NCI-H2196 (cell line): ENCODE results near the gene INPP5A.
"Not testable (repeated sequence)": the region's sequence is repeated elsewhere in the genome, so short reads cannot be mapped to it uniquely, and the experiment has no call there.

Experiments
- DNase-seq: peaks from one replicate; lab custom pipeline; 2025; ENCODE audit not compliant: unreplicated experiment; lab: John Stamatoyannopoulos, UW

The INPP5A gene

DNA sequence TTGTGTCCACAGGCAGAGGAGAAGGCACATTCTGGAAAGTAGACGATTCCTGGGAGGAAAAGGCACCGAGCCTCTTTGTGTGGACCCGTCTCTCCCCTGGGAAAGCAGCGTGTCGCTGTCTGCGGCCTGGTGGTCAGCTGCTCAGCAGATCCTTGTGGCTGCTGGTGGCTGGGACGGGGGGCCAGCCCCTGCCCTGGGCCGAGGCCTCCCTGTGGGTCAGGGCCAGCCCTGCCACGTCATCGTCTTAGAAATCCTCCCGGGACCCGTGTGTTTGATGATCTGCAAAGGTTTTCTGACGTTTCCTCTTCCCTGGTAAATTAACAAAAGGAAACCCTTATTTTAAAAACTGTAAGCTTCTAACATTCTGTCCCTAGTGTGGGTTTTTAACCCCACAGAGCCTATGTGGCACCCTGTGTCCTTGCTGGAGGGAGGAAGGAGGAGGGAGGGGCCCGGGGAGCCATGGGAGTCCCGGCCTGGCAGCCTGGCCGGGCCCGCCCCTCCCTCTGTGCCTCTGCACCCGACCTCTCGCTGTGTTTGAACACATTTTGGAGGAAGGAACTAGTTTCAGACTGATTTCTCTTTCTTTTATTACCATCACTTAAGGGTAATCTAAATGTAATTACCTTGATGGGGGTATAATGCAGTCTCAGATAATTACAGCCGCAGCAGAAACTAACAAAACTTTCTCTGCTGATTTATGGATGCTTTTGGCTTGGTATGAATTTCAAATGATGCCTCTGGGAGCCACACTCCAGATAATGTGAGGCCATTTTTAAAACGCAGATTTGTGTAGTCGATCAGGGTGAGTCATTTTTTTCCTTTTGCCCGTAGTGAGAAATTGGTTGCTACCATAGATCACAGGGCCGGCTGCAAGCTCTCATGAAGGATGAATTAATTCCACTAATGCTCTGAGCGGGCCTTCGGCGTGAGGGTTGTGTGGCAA is 162.8 kb downstream of the INPP5A start:
- no peak for DNase-seq

DNA sequence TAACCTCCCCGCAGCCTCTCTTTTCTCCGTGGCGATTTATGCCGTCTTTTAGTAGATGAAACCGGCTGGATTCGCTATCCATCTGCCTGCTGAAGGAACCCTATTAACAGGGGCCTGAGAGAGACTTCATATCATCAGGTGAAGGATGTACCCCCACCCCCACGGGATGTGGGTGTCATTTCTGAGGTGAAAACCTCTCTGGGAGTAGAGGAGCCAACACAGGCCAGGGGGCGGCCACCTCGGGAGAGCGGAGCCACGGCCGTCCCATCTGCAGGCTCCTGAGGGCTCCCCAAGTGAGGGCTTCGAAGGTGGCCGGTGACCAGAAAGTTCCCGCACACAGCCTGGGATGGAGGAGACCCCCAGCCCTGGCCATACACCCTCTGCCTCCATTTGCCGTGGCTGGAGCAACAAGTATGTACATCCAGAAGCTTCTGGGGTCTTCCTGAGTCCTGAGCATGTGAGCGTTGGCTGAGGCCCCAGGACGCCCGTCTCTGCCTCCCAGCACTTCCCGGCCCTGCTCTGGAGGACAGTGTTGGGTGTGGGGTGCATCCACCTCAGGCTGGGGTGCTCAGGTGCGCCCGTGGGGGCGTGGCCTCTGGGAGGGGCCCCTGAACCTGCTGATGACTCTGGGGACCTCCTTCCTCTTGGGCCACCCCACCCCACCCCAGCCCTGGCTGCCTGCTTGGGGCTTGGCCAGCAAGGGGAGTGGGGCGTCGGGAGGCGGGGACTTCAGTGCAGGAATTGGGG is 163.7 kb downstream of the INPP5A start:
- DNase-seq = no peak

DNA sequence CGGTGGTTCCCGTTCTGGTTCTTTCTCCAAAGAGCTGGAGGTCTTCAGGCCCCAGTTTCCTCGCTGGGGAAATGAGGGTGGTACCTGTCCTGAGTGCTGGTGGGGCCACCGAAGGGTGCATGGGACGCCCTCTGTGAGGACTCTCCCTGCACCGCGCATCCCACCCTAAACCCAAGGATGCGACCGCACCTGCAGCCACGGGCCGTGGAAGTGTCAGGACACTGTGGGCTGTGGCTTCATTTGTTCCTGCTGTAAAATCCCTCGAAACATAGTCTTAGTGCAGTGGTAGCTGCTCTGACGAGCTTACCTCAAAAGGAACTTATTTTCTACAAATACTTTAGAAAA is 164.2 kb downstream of the INPP5A start:
- DNase-seq = no peak

- DNase-seq = no peak
Observed at GRCh38 chr10:132702601-132703418, 165.2 kb downstream of the INPP5A start.

DNA sequence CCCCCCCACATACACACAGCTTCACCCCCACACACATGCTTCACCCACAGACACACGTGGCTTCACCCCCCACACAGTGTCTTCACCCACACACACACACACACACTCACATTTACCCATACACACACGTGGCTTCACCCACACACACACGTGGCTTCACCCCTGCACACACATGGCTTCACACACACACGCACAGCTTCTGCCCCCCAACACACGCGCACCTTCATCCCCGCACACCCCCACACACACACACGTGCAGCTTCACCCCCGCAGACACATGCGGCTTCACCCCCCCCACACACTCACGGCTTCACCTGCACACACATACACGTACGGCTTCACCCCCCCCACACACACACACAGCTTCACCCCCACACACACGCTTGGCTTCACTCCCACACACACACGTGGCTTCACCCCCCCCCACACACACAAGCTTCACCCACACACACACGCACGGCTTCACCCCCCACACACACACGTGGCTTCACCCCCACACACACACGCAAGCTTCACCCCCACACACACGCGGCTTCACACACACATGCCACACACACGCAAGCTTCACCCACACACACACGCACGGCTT is 165.9 kb downstream of the INPP5A start:
- DNase-seq = no peak

- no peak for DNase-seq
Observed at GRCh38 chr10:132704008-132704814, 166.6 kb downstream of the INPP5A start.

DNA sequence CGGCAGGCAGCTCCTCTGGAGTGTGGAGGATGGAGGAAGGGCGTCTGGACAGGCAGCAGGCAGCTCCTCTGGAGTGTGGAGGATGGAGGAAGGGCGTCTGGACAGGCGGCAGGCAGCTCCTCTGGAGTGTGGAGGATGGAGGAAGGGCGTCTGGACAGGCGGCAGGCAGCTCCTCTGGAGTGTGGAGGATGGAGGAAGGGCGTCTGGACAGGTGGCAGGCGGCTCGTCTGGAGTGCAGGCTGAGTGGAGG is 167.2 kb downstream of the INPP5A start:
- not testable (repeated sequence) for DNase-seq

DNA sequence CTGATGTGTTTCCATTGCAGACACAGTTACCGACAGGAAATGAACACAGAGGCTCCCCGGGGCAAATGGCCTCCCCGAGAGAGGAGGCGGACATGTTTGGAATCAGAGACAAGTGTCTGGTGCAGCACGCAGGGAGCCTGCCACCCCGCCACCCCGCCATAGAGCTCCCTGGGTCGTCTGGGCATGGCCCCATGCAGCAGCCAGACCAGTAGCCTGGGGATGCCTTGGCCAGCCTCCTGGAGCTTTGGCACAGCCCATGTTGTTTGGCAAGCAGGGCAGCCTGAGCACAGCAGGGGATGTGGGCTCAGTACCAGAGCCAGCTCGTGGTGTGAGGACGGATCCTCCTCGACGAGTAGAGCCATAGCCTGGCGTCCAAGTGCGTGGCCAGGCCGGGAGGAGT is 167.6 kb downstream of the INPP5A start:
- peak; percentile 16 for DNase-seq

DNA sequence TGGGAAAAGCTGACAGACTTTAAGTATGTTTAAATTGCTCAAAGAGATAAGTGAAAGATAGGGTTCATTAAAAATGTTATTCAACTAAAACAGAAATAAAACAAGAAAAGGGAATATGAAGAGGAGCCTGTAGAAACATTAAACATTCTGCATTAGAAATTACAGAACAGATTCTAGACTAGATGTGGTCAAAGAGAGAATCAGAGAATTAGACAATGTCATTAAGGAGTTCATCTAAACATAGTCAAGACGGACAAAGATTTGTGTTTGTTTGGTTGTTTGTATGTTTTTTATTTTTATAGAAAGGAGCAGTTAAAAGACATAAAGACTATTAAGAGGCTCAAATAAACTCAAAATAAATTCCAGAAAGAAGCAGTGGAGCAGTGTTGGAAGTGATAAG is 168.4 kb downstream of the INPP5A start:
- no peak for DNase-seq

GRCh38 chr10:132706701-132707100 is 169.1 kb downstream of the INPP5A start:
- DNase-seq = no peak

DNA sequence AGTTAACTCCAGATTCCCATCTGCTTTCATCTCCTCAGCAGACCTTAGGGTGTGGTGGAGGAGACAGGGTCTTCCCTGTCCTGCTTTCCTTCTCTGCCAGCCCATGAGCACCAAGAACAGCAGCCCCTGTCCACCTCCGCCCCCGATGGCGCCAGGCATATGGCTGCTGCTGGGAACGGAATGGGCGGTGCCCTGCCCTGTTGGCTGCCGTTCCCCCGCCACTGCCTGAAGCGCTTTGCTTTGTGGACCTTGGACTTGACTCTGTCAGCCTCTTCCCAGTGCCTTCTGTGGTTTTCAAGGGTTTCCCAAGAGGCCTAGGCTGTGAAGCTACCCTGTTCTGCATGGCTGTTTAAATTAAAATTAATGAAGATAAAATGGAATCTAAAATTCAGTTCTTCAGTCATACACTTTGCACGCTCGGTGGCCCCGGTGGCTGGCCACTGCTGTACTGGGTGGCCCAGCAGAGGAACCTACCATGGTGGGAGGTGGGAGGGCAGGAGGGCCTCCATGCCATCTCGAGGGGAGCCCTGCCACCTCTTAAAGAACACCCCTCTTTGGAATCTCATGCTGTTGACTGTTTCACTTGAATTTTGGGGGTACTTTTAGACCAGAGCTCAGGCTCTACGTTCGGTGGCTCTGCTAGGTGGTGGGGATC is 169.7 kb downstream of the INPP5A start:
- no peak for DNase-seq

GRCh38 chr10:132707776-132708171 is 170.2 kb downstream of the INPP5A start:
- no peak for DNase-seq

DNA sequence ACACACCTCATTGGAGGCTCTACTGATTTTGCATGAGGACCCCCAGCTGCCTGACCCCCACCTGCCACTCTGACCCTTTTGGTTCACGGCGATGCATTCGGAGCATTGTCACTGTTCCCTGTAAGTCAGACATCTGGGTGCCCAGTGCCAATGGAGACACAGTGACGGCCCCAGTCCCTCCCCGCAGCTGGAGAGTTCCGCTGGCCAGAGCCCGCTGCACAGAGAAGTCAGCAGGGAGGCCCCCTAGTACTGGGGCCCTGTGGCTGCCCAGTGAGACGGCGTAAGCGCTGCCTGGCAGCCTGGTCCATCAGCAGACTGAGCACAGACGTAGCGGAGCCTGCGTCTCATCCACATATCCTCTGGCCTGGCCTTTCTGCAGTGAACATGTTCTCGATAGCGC is 170.9 kb downstream of the INPP5A start:
- no peak for DNase-seq

- no peak for DNase-seq
Observed at GRCh38 chr10:132708936-132709335, 171.3 kb downstream of the INPP5A start.

DNA sequence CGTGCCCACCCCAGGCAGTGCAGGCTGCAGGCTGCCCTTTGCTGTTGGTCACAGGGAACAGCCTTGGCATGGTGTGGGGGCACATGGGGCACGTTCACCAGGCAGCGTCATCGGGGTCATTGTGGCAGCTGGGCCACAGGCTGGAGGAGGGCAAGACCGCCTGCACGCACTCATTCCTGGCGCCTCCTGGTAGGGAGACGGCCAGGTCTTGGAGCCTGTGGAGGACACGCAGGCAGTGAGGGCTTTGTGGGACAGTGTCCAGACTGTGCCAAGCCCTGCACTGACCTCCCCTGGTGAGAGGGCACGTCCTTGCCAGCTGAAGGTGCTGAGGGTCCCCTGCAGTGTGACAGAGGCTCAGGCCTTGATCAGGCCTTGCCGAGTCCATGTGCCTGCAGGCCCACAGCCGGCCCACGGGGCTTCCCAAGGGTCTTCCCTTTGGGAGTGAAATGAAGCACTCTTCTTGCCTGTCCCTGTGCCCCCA is 171.9 kb downstream of the INPP5A start:
- no peak for DNase-seq

DNA sequence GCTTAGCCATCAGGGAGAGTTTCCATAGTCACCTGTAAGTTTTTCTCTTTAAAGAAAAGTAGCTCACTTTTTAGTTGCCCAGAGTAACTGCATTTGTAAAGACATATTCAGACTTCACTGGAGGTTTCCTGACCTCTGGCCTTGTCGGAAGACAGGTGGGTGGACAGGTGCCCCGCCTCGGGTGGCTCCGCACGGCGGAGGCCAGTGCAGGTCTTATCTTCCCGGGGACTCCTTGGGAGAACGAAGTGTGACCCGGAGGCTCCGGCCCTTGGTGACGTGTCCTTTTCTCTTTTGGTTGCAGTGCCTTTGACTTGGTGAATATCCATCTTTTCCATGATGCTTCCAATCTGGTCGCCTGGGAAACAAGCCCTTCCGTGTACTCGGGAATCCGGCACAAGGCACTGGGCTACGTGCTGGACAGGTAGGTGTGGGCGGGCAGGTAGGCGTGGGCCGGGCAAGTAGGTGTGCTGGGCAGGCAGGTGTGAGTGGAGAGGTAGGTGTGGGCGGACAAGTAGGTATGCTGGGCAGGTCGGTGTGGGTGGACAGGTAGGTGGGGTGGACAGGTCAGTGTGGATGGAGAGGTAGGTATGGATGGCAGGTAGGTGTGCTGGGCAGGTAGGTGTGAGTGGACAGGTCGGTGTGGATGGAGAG is 172.6 kb downstream of the INPP5A start:
- DNase-seq = no peak

- no peak for DNase-seq
Observed at GRCh38 chr10:132710746-132711612, 173.4 kb downstream of the INPP5A start.

GRCh38 chr10:132711613-132712121 is 174.1 kb downstream of the INPP5A start:
- DNase-seq = no peak
